ENCODE results near the gene DGKH. TPM values are rescaled to one million over a fixed set of nuclear protein-coding genes. Genes with fewer than 3 reads are reported as not detected.
"Not testable (repeated sequence)": the region's sequence is repeated elsewhere in the genome, so short reads cannot be mapped to it uniquely, and the experiment has no call there.

DGKH gene
- total RNA-seq, 1 donor from 2014 or later = 9.6 TPM

DNA sequence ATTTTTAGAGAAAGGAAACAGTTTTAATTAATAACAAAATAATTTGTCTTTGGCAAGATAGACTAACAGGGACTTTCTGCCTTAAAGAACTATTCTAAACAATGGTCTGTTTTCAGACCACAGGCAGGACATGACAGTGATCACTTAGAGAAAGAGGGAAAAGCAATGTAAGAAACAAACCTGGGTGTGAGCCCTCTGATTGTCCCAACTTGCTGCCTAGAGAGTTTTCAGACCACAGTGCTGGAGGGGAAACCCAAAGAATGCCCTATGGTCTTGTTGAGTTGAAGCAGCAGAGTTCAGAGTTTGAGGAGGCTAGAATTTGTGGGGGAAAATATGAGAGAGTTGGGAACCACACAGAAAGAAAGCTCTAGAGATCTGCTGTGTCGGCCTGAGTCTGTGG, 38.1 kb downstream of the DGKH start:
- H3K27ac Mint-ChIP-seq = no peak overlapping the region
- no peaks in the 10 kb centered on the region for H3K4me1 Mint-ChIP-seq (ENCODE audit: unreplicated experiment)
- H3K36me3 Mint-ChIP-seq = peaks cover 7% of the 10 kb centered on the region

DNA sequence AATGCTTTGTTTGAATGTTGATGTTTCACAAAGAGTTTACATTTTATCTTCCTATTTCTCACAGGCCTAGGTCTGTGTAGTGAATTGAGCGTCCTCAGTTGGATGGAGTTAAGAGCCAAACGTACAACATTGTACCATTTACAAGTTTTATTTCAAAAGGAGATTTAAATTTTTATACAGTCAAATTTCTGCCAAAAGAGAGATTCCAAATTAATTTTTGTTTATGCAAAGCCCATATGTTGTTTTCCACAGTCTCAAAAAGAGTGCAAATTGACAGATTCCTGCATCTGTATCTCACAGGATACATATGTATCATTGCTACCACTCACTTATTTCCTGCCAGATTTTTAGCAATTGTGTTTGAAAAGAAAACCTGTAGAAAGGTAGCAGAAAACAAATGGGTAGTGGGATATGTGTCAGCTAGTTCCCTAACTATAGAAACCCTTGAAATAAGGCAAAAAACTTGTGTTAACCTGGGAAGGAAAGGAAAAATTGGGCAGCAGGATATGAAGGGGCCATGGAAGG, 46.1 kb downstream of the DGKH start:
- H3K27ac Mint-ChIP-seq = no peak overlapping the region
- H3K9me3 Mint-ChIP-seq = no peaks in the 10 kb centered on the region
- H3K36me3 Mint-ChIP-seq = peaks cover 5% of the 10 kb centered on the region
- H3K27me3 Mint-ChIP-seq = no peaks in the 10 kb centered on the region
- H3K4me1 Mint-ChIP-seq (ENCODE audit: unreplicated experiment) = no peaks in the 10 kb centered on the region
- TF ChIP-seq, protein P1, sequence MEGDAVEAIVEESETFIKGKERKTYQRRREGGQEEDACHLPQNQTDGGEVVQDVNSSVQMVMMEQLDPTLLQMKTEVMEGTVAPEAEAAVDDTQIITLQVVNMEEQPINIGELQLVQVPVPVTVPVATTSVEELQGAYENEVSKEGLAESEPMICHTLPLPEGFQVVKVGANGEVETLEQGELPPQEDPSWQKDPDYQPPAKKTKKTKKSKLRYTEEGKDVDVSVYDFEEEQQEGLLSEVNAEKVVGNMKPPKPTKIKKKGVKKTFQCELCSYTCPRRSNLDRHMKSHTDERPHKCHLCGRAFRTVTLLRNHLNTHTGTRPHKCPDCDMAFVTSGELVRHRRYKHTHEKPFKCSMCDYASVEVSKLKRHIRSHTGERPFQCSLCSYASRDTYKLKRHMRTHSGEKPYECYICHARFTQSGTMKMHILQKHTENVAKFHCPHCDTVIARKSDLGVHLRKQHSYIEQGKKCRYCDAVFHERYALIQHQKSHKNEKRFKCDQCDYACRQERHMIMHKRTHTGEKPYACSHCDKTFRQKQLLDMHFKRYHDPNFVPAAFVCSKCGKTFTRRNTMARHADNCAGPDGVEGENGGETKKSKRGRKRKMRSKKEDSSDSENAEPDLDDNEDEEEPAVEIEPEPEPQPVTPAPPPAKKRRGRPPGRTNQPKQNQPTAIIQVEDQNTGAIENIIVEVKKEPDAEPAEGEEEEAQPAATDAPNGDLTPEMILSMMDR (conservative IDR thresholded peaks at IDR 0.05) = no peak
- DNase-seq (ENCODE audit: extremely low spot score, unreplicated experiment) = no peak
- H3K4me3 Mint-ChIP-seq = no peak overlapping the region

More for the DNA sequence above, 38.1 kb downstream of the DGKH start:
- H3K27me3 Mint-ChIP-seq = no peaks in the 10 kb centered on the region
- H3K4me3 Mint-ChIP-seq = no peak overlapping the region
- H3K9me3 Mint-ChIP-seq = peaks cover 18% of the 10 kb centered on the region
- DNase-seq (ENCODE audit: extremely low spot score, unreplicated experiment) = no peak
- TF ChIP-seq, protein P1 (conservative IDR thresholded peaks at IDR 0.05) = no peak

DNA sequence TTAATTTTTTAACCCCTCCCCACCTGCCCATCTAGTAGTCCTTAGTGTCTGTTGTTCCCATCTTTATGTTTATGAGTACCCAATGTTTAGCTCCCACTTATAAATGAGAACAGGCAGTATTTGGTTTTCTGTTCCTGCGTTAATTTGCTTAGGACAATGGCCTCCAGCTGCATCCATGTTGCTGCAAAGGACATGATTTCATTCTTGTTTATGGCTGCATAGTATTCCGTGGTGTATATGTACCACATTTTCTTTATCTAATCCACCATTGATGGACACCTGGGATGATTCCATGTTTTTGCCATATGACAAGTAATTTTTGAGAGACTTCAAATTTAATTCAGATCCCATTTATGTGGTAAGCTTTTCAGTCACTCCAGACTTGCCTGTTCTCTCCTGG, 47.8 kb downstream of the DGKH start:
- not testable (repeated sequence) for DNase-seq (ENCODE audit: extremely low spot score, unreplicated experiment); H3K27me3 Mint-ChIP-seq; H3K4me1 Mint-ChIP-seq (ENCODE audit: unreplicated experiment); H3K27ac Mint-ChIP-seq; H3K9me3 Mint-ChIP-seq; H3K36me3 Mint-ChIP-seq; H3K4me3 Mint-ChIP-seq

DNA sequence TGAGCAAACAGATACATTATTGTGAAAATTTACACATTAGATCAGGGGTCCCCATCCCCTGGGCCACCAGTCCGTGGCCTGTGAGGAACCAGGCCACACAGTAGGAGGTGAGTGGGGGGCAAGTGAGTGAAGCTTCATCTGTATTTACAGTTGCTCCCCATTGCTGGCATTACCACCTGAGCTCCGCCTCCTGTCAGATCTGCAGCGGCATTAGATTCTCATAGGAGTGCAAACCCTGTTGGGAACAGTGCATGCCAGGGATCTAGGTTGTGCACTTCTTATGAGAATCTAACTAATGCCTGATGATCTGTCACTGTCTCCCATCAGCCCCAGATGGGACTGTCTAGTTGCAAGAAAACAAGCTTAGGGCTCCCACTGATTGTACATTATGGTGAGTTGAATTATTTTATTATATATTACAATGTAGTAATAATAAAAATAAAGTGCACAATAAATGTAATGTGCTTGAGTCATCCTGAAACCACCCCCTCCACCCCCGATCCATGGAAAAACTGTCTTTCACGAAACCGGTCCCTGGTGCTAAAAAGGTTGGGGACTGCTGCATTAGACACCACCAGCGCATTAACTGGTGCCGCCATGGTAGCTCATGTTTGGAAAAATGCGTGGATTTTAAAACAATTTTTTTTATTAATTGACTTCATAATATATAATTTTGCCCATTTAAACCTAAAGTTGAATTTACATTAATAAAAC, 51.7 kb downstream of the DGKH start:
- no peak for DNase-seq (ENCODE audit: extremely low spot score, unreplicated experiment)
- no peaks in the 10 kb centered on the region for H3K36me3 Mint-ChIP-seq
- H3K27ac Mint-ChIP-seq = no peak overlapping the region
- TF ChIP-seq, protein P1 (conservative IDR thresholded peaks at IDR 0.05) = no peak
- no peaks in the 10 kb centered on the region for H3K9me3 Mint-ChIP-seq
- H3K4me1 Mint-ChIP-seq (ENCODE audit: unreplicated experiment) = no peaks in the 10 kb centered on the region
- H3K27me3 Mint-ChIP-seq = no peaks in the 10 kb centered on the region
- no peak overlapping the region for H3K4me3 Mint-ChIP-seq

DNA sequence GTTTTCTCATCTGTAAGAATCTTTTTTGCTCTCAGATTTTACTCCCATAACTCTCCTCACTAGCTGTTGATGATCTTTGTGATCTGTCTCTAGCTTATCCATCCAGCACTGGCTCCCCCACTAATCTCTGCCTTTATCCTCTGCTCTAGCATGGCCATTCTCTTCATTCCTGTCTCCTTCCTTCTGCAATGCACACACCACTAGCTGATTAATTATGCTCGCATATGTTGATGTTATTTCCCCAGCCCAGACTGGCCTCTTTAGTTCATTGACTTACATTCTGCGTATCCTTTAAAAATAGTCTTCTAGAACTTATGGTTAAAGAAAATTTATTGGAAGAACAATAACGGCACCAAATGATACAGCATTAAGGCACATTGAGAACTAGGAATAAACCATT, 52.5 kb downstream of the DGKH start:
- no peak overlapping the region for H3K27ac Mint-ChIP-seq
- H3K4me1 Mint-ChIP-seq (ENCODE audit: unreplicated experiment) = no peaks in the 10 kb centered on the region
- H3K36me3 Mint-ChIP-seq = no peaks in the 10 kb centered on the region
- no peaks in the 10 kb centered on the region for H3K9me3 Mint-ChIP-seq
- TF ChIP-seq, protein P1 (conservative IDR thresholded peaks at IDR 0.05) = no peak
- no peak for DNase-seq (ENCODE audit: extremely low spot score, unreplicated experiment)
- H3K4me3 Mint-ChIP-seq = no peak overlapping the region
- H3K27me3 Mint-ChIP-seq = no peaks in the 10 kb centered on the region

DNA sequence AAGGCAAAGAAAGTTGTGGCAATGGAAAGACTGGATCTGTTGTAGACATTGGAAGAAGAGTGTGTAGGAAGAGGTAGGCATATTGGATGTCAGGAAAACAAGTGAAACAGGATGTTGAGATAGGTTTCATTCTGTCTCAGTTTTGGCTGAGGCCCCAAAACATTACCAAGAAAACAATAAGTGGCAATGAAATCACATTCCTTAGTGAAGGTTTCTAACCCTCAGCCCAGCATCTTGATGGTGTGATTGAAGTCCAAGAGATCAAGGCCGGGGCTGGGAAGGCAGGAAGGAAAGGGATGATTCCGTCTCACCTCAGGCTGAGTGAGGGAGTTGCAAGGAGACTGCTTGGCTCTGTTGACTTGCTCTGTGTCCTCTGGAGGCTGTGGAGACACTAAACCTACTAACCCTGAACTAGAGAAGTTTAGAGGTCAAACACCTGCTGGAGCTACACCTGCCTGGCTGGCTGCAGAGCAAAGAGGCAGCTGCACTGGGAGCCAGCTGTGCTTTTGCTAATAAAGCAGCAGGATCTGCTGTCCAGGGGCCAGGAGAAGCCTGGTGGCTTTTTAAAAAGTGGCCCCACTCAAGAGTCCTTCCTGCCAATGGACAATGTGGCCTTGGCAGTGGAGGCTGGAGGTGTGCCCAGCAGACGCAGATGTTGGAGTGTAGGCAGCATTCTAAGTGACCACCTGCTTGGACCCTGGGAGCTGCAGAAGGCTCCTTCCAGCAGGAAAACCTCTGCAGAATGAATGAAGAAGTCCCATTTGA, 53.6 kb downstream of the DGKH start:
- DNase-seq (ENCODE audit: extremely low spot score, unreplicated experiment) = no peak
- H3K27ac Mint-ChIP-seq = no peak overlapping the region
- peaks cover 2% of the 10 kb centered on the region for H3K4me1 Mint-ChIP-seq (ENCODE audit: unreplicated experiment)
- H3K36me3 Mint-ChIP-seq = no peaks in the 10 kb centered on the region
- no peaks in the 10 kb centered on the region for H3K9me3 Mint-ChIP-seq
- H3K4me3 Mint-ChIP-seq = no peak overlapping the region
- TF ChIP-seq, protein P1 (conservative IDR thresholded peaks at IDR 0.05) = no peak
- no peaks in the 10 kb centered on the region for H3K27me3 Mint-ChIP-seq

Data from type B pancreatic cell (in vitro differentiated cells).